HG03354 (cell line): Measurements from ENCODE around the gene CDS1.

Source experiments
- ATAC-seq: cut with Tn5 transposase; IDR thresholded peaks from one replicate; pipeline ENCODE4 v1.9.1; 2021; ENCODE audit warnings: mild to moderate bottlenecking; ENCODE audit not compliant: unreplicated experiment, poor library complexity, severe bottlenecking

CDS1 gene

DNA sequence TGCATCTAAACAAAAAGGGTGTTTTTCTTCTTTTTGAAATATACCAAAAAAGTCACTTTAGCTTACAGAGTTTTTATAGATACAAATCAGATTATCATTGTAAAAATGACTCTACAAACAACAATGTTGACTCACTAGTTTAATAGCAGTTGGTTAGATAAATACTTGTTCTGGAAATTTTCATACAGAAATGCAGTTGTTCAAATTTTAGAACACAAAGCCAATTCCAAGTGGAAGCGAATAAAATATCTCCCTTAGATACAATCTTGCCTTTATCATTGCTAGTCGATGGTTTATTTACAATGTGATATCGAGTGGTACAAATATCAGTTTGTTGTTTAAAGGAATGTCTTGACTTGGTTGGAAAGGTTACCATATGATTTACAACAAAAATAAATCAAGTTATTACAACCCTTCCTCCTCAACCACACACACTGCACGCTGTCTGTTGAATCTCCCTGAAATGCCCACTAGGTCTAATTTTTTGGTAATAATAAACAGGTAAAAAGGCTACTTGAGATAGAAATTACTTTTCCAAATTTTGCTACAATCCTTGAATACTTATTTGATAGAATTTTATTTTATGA lies 114.8 kb downstream of the CDS1 start:
- no peak for ATAC-seq

DNA sequence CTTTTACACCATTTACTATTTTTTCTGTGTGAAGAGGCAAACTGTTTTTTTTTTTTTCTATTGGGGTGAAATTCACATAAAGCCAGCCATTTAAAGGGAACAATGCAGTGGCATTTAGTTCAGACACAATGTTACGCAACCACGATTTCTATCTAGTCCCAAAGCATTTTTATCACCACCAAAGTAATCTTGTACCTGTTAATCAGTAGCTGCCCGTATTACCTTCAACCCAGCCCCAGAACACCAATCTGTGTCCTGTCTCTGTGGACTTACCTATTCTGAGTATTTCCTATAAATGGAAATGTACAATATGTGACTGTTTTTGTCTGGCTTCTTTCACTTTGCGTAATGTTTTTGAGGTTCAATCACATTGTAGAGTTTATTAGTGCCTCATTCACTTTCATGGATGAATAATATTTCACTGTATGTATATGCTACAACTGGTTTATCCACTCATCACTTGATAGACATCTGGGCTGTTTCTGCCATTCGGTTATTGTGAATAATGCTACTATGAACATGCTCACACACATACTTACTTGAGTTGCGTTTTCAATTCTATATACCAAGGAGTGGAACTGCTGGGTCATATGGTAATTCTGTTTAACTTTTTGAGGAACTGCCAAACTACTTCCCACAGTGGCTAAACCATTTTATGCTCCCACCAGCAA lies 116.2 kb downstream of the CDS1 start:
- ATAC-seq: no peak
